GM08714 (cell line): ENCODE measurements around the gene LPIN1.
"Not testable (repeated sequence)": the region's sequence is repeated elsewhere in the genome, so short reads cannot be mapped to it uniquely, and the experiment has no call there.

Experiments used
- H3K4me3 ChIP-seq: fragments of 200-500 bp; sonication (Bioruptor generic); 2 replicates; pipeline ENCODE4 v1.5.1; 2014; ENCODE audit warnings: mild to moderate bottlenecking, low read length, inconsistent platforms
- ZNF274 ChIP-seq: IDR thresholded peaks from 2 replicates; pipeline ENCODE4 v1.6.1; 2012; ENCODE audit warnings: mild to moderate bottlenecking, low read depth, low read length

LPIN1 gene

DNA sequence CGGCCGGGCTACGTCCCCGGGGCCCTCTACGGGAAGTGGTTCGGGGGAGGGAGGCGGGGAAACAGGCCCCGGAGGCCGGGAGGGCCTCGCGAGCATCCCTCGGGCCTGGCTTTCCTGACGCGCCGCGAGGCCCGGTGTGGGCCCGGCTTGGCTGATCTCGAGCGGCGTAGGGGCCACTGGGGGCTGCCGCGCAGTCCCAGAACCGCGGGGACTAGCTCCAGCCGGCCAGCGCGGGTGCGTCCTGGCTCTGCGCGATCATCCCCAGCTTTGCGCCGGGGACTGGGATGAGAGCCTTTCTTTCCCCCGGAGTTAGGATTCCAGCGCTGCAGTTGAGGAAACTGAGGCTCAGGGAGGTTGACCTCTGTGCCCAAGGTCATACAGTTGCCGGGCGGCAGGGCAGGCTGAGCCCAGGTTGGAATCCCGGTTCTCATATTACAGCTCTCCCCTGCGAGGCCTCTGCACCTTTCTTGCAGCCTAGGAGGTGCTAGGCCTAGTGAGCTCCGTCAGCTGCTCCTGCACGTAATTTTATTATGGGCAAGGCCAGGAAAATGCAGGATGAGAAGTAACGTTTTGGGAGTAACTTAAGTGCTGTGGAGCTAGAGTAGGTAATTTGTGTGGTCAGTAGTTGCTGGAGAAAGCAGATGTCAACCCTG, 501 bp downstream of the LPIN1 start:
- H3K4me3 ChIP-seq, result peak overlapping the region; percentile 54
- TF ChIP-seq ZNF274, result no peak

DNA sequence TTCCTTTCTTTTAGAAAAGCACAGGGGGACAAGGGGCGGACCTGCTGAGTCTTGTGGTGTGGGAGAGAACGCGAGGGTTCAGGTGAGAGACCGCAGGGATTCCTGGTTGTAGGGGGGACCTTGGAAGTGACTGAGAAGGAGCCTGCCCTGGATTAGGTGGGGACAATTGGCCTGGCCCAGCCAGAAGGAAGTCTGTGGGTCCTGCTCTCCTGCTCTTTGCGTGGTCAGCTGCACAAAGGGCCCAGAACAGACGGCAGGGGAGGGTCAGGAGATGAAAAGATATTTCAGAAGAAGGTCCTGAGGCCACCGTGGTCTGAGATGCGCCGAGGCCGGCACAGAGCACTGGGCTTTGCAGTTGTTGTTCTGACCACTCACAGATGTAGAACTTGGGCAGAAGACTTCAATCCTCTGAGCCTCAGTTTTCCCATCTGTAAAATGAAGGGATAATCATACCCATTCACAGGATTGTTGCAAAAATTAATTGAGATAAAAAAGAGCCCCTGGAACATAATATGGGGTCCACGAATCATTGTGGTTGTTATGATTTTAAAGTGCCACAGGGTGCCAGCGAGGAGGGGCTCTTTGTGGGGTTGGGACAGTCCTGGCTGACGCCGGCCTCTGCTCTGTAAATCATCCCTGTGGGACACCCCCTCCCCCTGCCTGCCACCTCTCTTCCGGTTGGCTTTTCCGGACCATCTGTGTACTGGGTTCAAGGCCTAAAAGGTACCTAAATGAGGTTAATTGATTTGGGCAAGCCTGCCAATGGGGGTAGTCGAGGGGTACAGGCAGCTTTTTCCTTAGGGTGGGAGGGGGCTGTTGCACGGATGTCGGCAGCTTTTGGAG, 1.8 kb downstream of the LPIN1 start:
- peak overlapping the region; percentile 54 for H3K4me3 ChIP-seq
- no peak for TF ChIP-seq ZNF274

- TF ChIP-seq ZNF274, result no peak
- peak overlapping the region; percentile 54; the same call in 1 of the 2 replicates for H3K4me3 ChIP-seq
Observed at GRCh38 chr2:11748861-11749645, 2.6 kb downstream of the LPIN1 start.

- no peak for TF ChIP-seq ZNF274
- H3K4me3 ChIP-seq, result peak overlapping the region; percentile 54; the same call in 1 of the 2 replicates
Observed at GRCh38 chr2:11749646-11750349, 3.4 kb downstream of the LPIN1 start.

- H3K4me3 ChIP-seq, result peak overlapping the region; percentile 52; the same call in 1 of the 2 replicates
- TF ChIP-seq ZNF274, result no peak
Observed at GRCh38 chr2:11750422-11750821, 4.0 kb downstream of the LPIN1 start.

GRCh38 chr2:11750917-11751316, 4.5 kb downstream of the LPIN1 start:
- H3K4me3 ChIP-seq, result peak overlapping the region; percentile 23; the same call in 1 of the 2 replicates
- TF ChIP-seq ZNF274, result no peak

DNA sequence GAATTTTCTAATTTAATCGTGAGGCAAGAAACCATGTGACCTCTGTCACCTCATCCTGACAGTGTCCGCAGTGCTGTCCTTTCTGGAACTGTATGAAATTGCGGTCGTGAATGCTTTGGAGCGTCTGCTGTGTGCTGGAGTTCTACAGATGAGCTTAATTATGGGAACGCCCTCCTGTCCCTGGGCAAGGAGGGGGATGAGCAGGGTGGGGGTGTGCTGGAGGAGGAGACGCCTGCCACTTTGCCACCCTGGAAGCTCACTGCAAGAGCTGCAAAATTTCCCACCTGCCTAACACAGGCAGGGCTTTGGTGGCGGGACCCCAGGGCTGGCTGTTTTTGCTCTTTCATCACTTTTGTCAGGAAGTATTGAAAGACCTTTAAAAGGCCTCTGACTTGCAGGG, 6.5 kb downstream of the LPIN1 start:
- H3K4me3 ChIP-seq, result no peak overlapping the region; the same call in 1 of the 2 replicates
- TF ChIP-seq ZNF274, result no peak

GRCh38 chr2:11753452-11753885, 7.0 kb downstream of the LPIN1 start:
- peak overlapping the region; percentile 2; the same call in 1 of the 2 replicates for H3K4me3 ChIP-seq
- TF ChIP-seq ZNF274, result no peak

DNA sequence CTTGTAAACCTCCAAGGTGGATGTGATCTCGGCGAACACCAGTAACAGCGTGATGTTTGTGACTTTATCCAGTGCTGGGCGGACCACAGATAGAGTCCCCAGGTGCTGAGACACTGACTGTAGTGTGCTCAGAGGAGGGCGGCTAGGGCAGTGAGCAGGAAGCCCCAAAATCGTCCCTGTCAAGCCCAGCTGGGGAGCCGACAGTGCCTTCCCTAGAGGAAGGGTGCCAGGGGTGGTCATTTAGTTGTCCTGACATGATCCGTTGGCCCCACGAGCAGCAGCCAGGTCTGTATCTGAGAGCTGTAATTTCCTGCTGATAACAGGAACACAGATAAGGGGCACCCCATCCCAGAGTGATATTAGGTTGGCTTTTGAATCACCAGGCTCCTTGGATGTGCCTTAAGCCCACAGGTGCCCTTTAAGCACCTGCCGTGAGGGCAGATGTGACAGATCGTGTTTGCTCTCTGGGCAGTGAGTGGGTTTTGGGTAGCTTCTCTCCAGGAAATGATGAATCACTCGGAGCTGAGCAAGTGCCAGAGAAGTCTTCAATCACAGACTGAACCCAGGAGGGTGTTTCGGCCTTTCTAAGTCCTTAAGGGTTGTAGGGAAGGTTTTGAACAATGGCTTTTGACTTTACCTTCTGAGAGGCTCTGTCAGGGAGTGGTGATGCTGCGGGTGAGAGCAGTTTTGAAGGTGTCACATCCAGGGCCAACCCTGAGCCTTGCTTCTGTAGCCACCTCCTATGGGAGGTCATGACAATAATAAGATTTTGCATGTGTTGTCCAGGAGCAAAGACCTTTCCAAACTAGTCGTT, 7.7 kb downstream of the LPIN1 start:
- TF ChIP-seq ZNF274, result no peak
- peak overlapping the region; percentile 2; the same call in 1 of the 2 replicates for H3K4me3 ChIP-seq

- no peak for TF ChIP-seq ZNF274
- H3K4me3 ChIP-seq, result peak overlapping the region; percentile 2; the same call in 1 of the 2 replicates
Observed at GRCh38 chr2:11754700-11755015, 8.2 kb downstream of the LPIN1 start.

DNA sequence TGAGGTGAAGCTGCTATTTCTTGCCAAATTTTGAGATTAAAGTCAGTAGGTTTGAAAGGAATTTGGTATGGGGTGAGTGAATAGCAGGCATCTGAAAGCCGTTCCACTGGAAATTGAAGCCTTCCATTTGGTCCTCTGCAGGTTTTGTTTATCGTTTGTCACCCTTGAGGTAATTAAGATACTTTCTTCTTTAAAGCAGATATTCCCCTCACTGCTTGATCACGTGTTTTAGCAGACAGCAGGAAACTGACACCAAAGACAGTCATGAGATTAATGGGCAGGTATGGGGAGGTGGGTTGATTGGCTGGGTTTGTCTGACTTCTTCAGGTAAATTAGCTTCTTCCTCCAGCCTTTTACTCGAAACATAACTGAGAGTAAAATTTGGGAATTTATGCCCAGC, 10.7 kb downstream of the LPIN1 start:
- no peak for TF ChIP-seq ZNF274
- no peak overlapping the region for H3K4me3 ChIP-seq

GRCh38 chr2:11758187-11758586, 11.8 kb downstream of the LPIN1 start:
- no peak for TF ChIP-seq ZNF274
- H3K4me3 ChIP-seq, result no peak overlapping the region

DNA sequence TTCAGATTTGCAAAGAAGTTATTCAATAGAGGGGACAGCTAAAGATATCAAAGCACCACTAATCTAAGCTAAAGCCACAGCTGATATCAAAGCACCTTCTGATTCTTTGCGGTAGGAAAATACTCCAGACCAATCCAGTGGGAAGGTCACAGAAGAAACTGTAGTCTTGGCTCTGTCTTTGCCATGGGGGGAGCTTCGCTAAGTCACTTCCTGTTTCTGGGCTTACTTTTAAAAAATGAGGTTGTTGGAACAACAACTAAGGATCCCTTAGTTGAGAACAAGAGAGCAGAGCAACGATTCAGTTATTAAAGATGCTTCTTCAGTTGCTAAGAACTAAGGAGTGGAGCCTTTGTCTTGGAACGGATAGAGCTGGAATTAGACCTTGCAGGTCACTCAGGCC, 12.2 kb downstream of the LPIN1 start:
- no peak overlapping the region for H3K4me3 ChIP-seq
- TF ChIP-seq ZNF274, result no peak

- not testable (repeated sequence) for H3K4me3 ChIP-seq
Observed at GRCh38 chr2:11759182-11759975, 12.9 kb downstream of the LPIN1 start.
